ENCODE measurements around the gene YWHAE. TPM values are rescaled to one million over a fixed set of nuclear protein-coding genes. Genes with fewer than 3 reads are reported as not detected.
A peak's percentile ranks its signal among the peaks of the same experiment; 100 is the strongest.

YWHAE gene
- total and polyA plus RNA-seq, 5 donors = 366 to 570 (median 535) TPM

DNA sequence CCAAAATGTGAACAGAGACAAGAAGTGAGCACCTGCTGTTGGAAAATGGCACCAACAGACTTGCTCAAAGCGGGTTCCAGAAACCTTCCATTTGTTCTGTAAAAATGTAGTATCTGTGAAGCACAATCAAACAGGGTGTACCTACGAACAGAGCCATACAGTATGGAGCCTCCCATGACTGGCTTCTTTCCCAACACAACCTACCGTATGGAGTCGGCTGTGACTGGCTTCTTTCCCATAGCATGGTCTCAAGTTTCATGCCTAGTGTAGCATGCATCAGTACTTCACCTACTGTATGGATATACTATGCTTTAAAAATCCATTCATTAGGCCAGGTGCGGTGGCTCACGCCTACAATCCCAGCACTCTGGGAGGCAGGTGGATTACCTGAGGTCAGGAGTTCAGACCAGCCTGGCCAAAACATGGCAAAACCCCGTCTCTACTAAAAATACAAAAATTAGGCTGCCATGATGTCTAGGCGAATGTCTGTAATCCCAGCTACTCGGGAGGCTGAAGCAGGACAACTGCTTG, 26.2 kb downstream of the YWHAE start:
- H3K4me1 ChIP-seq (ENCODE audit: control insufficient read depth, insufficient read depth, low read length) = peaks cover 16% of the 10 kb centered on the region
- DNase-seq (no peak), ATAC-seq (peak in 1 of 2 donors; percentile 21)
- H3K27me3 ChIP-seq (ENCODE audit: control insufficient read depth, insufficient read depth) = no peaks in the 10 kb centered on the region
- H3K4me3 ChIP-seq (ENCODE audit: low read length) = no peak overlapping the region
- WGBS = 61% methylated on average over 9 of the region's 9 CpGs
- intact Hi-C loops (cut with DNase I) = no loop called here
- no peak overlapping the region for H3K27ac ChIP-seq (ENCODE audit: low read length)
- H3K9me3 ChIP-seq (ENCODE audit: control insufficient read depth, low read length) = no peaks in the 10 kb centered on the region

DNA sequence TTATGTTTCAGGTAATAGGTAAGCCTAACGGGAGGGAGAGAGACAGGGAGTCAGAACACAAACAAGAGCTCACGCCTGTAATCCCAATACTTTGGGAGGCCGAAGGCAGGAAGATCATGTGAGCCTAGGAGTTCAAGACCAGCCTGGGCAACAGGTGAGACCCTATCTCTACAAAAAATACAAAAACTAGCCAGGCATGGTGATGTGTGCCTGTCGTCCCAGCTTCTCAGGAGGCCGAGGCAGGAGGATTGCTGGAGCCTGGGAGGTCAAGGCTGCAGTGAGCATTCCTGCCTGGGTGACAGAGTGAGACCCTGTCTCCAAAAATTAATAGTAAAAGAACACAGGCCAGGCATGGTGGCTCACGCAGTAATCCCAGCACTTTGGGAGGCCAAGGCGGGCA, 27.4 kb downstream of the YWHAE start:
- H3K27ac ChIP-seq (ENCODE audit: low read length) = no peak overlapping the region
- 86% methylated on average over 7 of the region's 7 CpGs for WGBS
- H3K4me3 ChIP-seq (ENCODE audit: low read length) = no peak overlapping the region
- DNase-seq (no peak), ATAC-seq (no peak)
- no peaks in the 10 kb centered on the region for H3K27me3 ChIP-seq (ENCODE audit: control insufficient read depth, insufficient read depth)
- peaks cover 16% of the 10 kb centered on the region for H3K4me1 ChIP-seq (ENCODE audit: control insufficient read depth, insufficient read depth, low read length)
- H3K9me3 ChIP-seq (ENCODE audit: control insufficient read depth, low read length) = no peaks in the 10 kb centered on the region
- intact Hi-C loops (cut with DNase I) = no loop called here

DNA sequence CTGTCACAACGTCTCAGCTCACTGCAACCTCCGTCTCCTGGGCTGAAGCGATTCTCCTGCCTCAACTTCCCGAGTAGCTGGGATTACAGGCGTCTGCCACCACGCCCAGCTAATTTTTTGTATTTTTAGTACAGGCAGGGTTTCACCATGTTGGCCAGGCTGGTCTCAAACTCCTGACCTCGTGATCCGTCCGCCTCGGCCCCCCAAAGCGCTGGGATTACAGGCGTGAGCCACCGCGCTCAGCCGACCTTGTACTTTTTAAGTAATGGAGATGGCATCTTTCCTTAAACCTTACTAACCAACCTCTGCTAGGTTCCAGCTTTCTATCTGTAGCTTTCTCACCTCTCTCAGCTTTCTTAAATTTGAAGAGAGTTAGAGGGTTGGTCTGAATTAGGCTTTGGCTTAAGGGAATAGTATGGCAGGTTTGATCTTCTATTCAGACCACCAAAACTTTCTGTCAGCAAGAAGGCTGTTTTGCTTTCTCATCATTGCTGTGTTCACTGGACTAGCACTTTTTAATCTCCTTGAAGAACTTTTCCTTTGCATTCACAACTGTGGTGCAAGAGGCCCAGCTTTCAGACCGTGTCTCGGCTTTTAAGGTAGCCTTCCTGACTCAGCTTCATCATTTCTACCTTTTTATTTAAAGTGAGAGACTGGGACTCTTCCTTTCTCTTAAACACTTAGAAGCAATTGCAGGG, 28.0 kb downstream of the YWHAE start:
- H3K27ac ChIP-seq (ENCODE audit: low read length) = no peak overlapping the region
- DNase-seq (no peak), ATAC-seq (no peak)
- WGBS = 80% methylated on average over 17 of the region's 17 CpGs
- intact Hi-C loops (cut with DNase I) = no loop called here
- H3K27me3 ChIP-seq (ENCODE audit: control insufficient read depth, insufficient read depth) = no peaks in the 10 kb centered on the region
- no peaks in the 10 kb centered on the region for H3K9me3 ChIP-seq (ENCODE audit: control insufficient read depth, low read length)
- no peak overlapping the region for H3K4me3 ChIP-seq (ENCODE audit: low read length)
- peaks cover 14% of the 10 kb centered on the region for H3K4me1 ChIP-seq (ENCODE audit: control insufficient read depth, insufficient read depth, low read length)

DNA sequence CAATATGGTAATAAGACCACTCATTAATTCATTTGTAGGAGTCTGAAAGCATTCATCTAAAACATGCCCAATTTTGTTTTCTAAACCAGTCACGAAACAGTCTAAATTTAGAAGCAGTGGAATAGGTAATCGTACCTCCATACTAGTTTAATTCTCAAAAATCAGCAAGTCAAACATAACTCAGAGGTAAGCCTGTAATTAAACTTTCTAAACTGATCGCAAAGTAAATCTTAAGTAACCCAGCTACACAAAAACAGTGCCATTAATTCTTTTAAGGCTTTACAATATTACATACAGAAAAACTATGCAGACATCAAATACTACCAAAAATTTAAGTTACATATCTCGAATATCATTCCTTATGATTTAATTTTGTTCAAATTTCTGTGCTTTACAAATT, 31.4 kb downstream of the YWHAE start:
- Histone ChIP-seq H3K4me3 (ENCODE audit: low read length) (no peak overlapping the region), H3K27me3 (ENCODE audit: control insufficient read depth, insufficient read depth) (no peaks in the 10 kb centered on the region), H3K4me1 (ENCODE audit: control insufficient read depth, insufficient read depth, low read length) (peaks cover 5% of the 10 kb centered on the region), H3K9me3 (ENCODE audit: control insufficient read depth, low read length) (no peaks in the 10 kb centered on the region), H3K27ac (ENCODE audit: low read length) (no peak overlapping the region)
- intact Hi-C loops (cut with DNase I) = loop anchor here (5.0 to 10.0 kb wide), 3 partner anchors 86 to 146 kb away; partner anchors contain the start of genes CRK (in 2 of the 4) and INPP5K (in 1 of the 4)
- DNase-seq (no peak), ATAC-seq (no peak)
- 66% methylated on average over 4 of the region's 4 CpGs for WGBS

DNA sequence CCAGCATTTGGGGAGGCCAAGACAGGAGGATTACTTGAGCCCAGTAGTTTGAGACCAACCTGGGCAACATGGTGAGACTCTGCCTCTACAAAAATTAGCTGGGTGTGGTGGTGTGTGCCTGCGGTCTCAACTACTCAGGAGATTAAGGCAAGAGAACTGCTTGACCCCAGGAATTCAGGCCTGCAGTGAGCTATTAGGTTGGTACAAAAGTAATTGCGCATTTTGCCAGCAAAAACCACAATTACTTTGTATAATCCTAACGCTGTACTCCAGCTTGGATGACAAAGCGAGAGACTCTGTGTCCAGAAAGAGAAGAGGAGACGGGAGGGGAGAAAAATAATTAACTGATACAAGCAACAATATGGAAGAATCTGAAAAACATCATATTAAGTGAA, 32.7 kb downstream of the YWHAE start:
- 57% methylated on average over 5 of the region's 5 CpGs for WGBS
- no peaks in the 10 kb centered on the region for H3K27me3 ChIP-seq (ENCODE audit: control insufficient read depth, insufficient read depth)
- no peaks in the 10 kb centered on the region for H3K9me3 ChIP-seq (ENCODE audit: control insufficient read depth, low read length)
- no peak for DNase-seq
- ATAC-seq = no peak
- intact Hi-C loops (cut with DNase I) = loop anchor here (5.0 to 10.0 kb wide), 3 partner anchors 87 to 147 kb away; partner anchors contain the start of genes CRK (in 2 of the 4) and INPP5K (in 1 of the 4)
- H3K4me3 ChIP-seq (ENCODE audit: low read length) = no peak overlapping the region
- H3K4me1 ChIP-seq (ENCODE audit: control insufficient read depth, insufficient read depth, low read length) = peaks cover 8% of the 10 kb centered on the region
- peak overlapping the region; percentile 36 for H3K27ac ChIP-seq (ENCODE audit: low read length)

DNA sequence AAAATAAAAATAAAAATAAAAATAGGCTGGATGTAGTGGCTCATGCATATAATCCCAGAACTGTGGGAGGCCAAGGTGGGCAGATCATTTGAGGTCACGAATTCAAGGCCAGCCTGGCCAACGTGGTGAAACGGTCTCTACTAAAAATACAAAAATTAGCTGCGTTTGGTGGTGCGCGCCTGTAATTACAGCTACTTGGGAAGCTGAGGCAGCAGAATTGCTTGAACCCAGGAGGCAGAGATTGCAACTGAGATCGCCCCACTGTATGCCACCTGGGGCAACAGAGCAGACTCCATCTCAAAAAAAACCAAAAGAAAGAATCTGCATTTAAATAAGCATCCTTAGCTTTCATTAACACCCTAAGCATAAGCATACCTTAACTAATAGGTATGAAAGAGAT, 33.8 kb downstream of the YWHAE start:
- peaks cover 8% of the 10 kb centered on the region for H3K4me1 ChIP-seq (ENCODE audit: control insufficient read depth, insufficient read depth, low read length)
- DNase-seq (no peak), ATAC-seq (no peak)
- no peaks in the 10 kb centered on the region for H3K27me3 ChIP-seq (ENCODE audit: control insufficient read depth, insufficient read depth)
- no peaks in the 10 kb centered on the region for H3K9me3 ChIP-seq (ENCODE audit: control insufficient read depth, low read length)
- no peak overlapping the region for H3K27ac ChIP-seq (ENCODE audit: low read length)
- H3K4me3 ChIP-seq (ENCODE audit: low read length) = no peak overlapping the region
- intact Hi-C loops (cut with DNase I) = loop anchor here (5.0 to 10.0 kb wide), 3 partner anchors 89 to 149 kb away; partner anchors contain the start of genes CRK (in 2 of the 4) and INPP5K (in 1 of the 4)
- 87% methylated on average over 7 of the region's 7 CpGs for WGBS

DNA sequence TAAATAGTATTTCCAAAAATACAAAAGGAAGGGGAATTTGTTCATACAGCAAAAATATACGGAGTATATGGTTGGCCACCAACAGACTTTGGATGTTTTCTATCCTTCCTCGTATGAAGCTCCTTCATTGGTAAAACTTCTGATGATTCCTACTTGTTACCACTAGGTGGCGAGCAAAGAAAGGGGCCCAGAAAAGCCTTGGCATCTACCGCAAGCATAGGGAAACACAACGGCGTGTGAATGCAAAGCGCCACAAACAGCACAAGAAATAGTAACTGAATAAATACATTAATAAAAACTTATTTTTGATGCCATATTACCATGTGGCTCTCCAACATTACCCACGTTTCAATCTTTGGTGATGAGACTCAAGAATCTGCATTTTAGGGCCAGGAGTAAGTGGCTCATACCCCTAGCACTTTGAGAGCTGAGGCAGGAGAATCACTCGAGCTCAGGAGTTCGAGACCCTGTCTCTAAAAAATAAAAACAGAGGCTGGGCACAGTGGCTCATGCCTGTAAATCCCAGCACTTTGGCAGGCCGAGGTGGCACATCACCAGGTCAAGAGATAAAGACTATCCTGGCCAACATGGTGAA, 34.5 kb downstream of the YWHAE start:
- DNase-seq = peak in 2 of 3 donors; percentile 40 to 69
- Histone ChIP-seq H3K27me3 (ENCODE audit: control insufficient read depth, insufficient read depth) (no peaks in the 10 kb centered on the region), H3K4me3 (ENCODE audit: low read length) (no peak overlapping the region), H3K9me3 (ENCODE audit: control insufficient read depth, low read length) (no peaks in the 10 kb centered on the region), H3K27ac (ENCODE audit: low read length) (peak overlapping the region; percentile 27), H3K4me1 (ENCODE audit: control insufficient read depth, insufficient read depth, low read length) (peaks cover 8% of the 10 kb centered on the region)
- WGBS = 8% methylated on average over 11 of the region's 11 CpGs
- ATAC-seq = peak; percentile 69
- intact Hi-C loops (cut with DNase I) = loop anchor here (2.0 to 10.0 kb wide), 4 partner anchors 89 to 149 kb away; partner anchors contain the start of genes CRK (in 2 of the 4) and INPP5K (in 1 of the 4)

DNA sequence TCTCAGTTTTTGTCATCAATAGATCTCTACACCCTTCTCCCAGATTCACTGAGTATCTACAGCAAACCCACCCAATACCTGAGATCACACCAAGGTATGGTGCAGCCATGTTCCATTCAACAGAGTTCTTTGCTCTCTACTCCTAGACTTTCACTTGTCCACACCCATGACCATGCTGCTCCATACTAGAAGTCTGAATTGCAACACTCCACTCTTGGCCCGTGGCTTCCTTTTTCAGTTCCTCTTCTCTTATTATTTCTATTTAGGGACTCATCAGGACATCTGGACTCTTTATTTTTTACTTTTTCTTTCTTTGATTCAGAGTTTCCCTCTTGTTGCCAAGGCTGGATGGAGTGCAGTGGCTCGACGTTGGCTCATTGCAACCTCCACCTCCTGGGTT, 37.1 kb downstream of the YWHAE start:
- WGBS = 36% methylated on average over 3 of the region's 3 CpGs
- Histone ChIP-seq H3K9me3 (ENCODE audit: control insufficient read depth, low read length) (no peaks in the 10 kb centered on the region), H3K4me3 (ENCODE audit: low read length) (no peak overlapping the region), H3K4me1 (ENCODE audit: control insufficient read depth, insufficient read depth, low read length) (peaks cover 10% of the 10 kb centered on the region), H3K27ac (ENCODE audit: low read length) (peak overlapping the region; percentile 48), H3K27me3 (ENCODE audit: control insufficient read depth, insufficient read depth) (no peaks in the 10 kb centered on the region)
- peak; percentile 57 to 65 for ATAC-seq
- intact Hi-C loops (cut with DNase I) = loop anchor here (5.0 to 10.0 kb wide), 5 partner anchors 34 to 154 kb away; partner anchors contain the start of genes CRK (in 2 of the 4) and INPP5K (in 2 of the 4)
- DNase-seq = peak in 1 of 3 donors; percentile 31

DNA sequence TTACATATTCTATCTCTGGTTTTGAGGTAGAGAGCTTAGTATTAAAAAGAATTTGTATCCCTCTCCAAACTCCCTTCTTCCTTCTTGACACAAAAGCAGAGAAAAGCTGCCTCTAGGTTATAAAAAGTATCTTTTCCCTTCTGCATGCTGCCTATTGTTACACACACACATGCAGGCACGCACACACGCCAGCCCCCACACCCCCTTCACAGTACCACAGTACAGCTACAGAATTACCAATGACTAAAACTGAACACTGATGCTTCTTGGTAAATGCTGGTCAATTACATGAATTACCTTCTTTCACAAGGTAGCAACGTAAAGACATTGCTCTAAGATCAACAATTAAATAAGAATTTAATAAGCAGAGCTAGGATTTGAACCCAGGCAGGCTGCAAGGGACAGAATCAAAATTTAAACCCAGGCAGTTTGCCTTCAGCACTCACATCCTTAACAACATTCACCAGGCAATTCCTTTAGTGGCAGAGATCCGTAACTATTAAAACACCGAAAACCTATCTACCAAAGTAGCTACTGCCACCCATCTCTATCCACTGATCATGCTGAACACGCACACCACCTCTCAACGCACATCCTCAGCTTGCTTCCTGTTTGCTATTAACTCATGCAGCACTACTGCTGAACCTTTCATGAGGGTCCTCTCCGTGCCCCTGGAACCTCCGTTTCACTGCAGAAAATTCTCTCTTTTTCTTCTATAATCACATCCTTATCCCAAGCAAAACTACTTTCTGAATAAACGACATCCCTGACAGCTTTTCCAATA, 37.8 kb downstream of the YWHAE start:
- DNase-seq (no peak), ATAC-seq (no peak)
- no peaks in the 10 kb centered on the region for H3K27me3 ChIP-seq (ENCODE audit: control insufficient read depth, insufficient read depth)
- no peak overlapping the region for H3K4me3 ChIP-seq (ENCODE audit: low read length)
- intact Hi-C loops (cut with DNase I) = loop anchor here (5.0 to 10.0 kb wide), 5 partner anchors 35 to 155 kb away; partner anchors contain the start of genes CRK (in 2 of the 4) and INPP5K (in 2 of the 4)
- WGBS = 22% methylated on average over 10 of the region's 10 CpGs
- H3K4me1 ChIP-seq (ENCODE audit: control insufficient read depth, insufficient read depth, low read length) = peaks cover 10% of the 10 kb centered on the region
- H3K27ac ChIP-seq (ENCODE audit: low read length) = no peak overlapping the region
- H3K9me3 ChIP-seq (ENCODE audit: control insufficient read depth, low read length) = no peaks in the 10 kb centered on the region

DNA sequence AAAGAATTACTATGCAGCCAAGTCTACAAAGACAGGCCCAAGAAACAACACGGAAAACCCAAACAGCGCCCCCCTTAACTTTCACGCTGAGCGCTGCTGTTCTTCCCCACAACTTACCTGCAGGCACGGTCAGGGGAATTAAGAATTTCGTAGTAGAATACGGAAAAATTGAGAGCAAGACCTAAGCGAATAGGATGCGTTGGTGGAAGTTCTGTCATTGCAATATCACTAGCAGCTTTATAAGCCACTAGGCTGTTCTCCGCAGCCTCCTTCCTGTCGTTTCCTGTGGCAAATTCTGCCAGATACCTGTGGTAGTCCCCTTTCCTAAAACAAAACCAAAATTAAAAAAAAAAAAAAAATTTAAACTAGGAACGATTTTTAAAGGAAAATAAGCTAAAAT, 39.0 kb downstream of the YWHAE start:
- intact Hi-C loops (cut with DNase I) = loop anchor here (5.0 to 10.0 kb wide), 5 partner anchors 36 to 156 kb away; partner anchors contain the start of genes CRK (in 2 of the 4) and INPP5K (in 2 of the 4)
- peak overlapping the region; percentile 52 for H3K27ac ChIP-seq (ENCODE audit: low read length)
- ATAC-seq (no peak), DNase-seq (no peak)
- H3K27me3 ChIP-seq (ENCODE audit: control insufficient read depth, insufficient read depth) = no peaks in the 10 kb centered on the region
- H3K9me3 ChIP-seq (ENCODE audit: control insufficient read depth, low read length) = no peaks in the 10 kb centered on the region
- H3K4me1 ChIP-seq (ENCODE audit: control insufficient read depth, insufficient read depth, low read length) = peaks cover 10% of the 10 kb centered on the region
- WGBS = 57% methylated on average over 12 of the region's 12 CpGs
- no peak overlapping the region for H3K4me3 ChIP-seq (ENCODE audit: low read length)
